GM18907 (cell line): Measurements from ENCODE around the gene TPST1.

Experiments
- ATAC-seq: cut with Tn5 transposase; IDR thresholded peaks from one replicate; pipeline ENCODE4 v1.9.1; 2021; ENCODE audit warnings: mild to moderate bottlenecking, moderate library complexity; ENCODE audit not compliant: unreplicated experiment

The TPST1 gene

GRCh38 chr7:66237906-66238772 lies 33.0 kb downstream of the TPST1 start:
- ATAC-seq: peak; percentile 79

GRCh38 chr7:66238773-66239466 lies 33.8 kb downstream of the TPST1 start:
- ATAC-seq: peak; percentile 50

GRCh38 chr7:66239467-66239856 lies 34.3 kb downstream of the TPST1 start:
- no peak for ATAC-seq

GRCh38 chr7:66245008-66245407 lies 39.9 kb downstream of the TPST1 start:
- ATAC-seq: no peak

GRCh38 chr7:66246554-66247171 lies 41.5 kb downstream of the TPST1 start:
- no peak for ATAC-seq

- no peak for ATAC-seq
Observed at GRCh38 chr7:66247380-66248078, 42.4 kb downstream of the TPST1 start.

GRCh38 chr7:66250711-66251110 lies 45.6 kb downstream of the TPST1 start:
- ATAC-seq: no peak

- ATAC-seq: no peak
Observed at GRCh38 chr7:66255534-66256100, 50.5 kb downstream of the TPST1 start.

GRCh38 chr7:66256281-66256680 lies 51.1 kb downstream of the TPST1 start:
- ATAC-seq: no peak

GRCh38 chr7:66257481-66257880 lies 52.3 kb downstream of the TPST1 start:
- no peak for ATAC-seq

- ATAC-seq: no peak
Observed at GRCh38 chr7:66258409-66258808, 53.3 kb downstream of the TPST1 start.

- ATAC-seq: no peak
Observed at GRCh38 chr7:66261941-66262340, 56.8 kb downstream of the TPST1 start.

GRCh38 chr7:66263936-66264335 lies 58.8 kb downstream of the TPST1 start:
- no peak for ATAC-seq

GRCh38 chr7:66265566-66265965 lies 60.4 kb downstream of the TPST1 start:
- ATAC-seq: no peak

- peak; percentile 58 for ATAC-seq
Observed at GRCh38 chr7:66267249-66267648, 62.1 kb downstream of the TPST1 start.

GRCh38 chr7:66269978-66270377 lies 64.8 kb downstream of the TPST1 start:
- no peak for ATAC-seq

- no peak for ATAC-seq
Observed at GRCh38 chr7:66272321-66272720, 67.2 kb downstream of the TPST1 start.

GRCh38 chr7:66276363-66276762 lies 71.2 kb downstream of the TPST1 start:
- ATAC-seq: no peak

GRCh38 chr7:66277492-66277891 lies 72.4 kb downstream of the TPST1 start:
- ATAC-seq: no peak

GRCh38 chr7:66279912-66280311 lies 74.8 kb downstream of the TPST1 start:
- ATAC-seq: no peak
